Renal cortex interstitium (tissue), 11 donors: ENCODE results near the gene EMX2. TPM values are rescaled to one million over a fixed set of nuclear protein-coding genes. Genes with fewer than 3 reads are reported as not detected.
"Not testable (repeated sequence)": the region's sequence is repeated elsewhere in the genome, so short reads cannot be mapped to it uniquely, and the experiment has no call there.

ENCODE experiments used
- DNase-seq, 11 donors: peaks; one replicate each; pipeline ENCODE4 v3.0.0-alpha.2; 2013; ENCODE audit warnings: low read depth in 9 of 11, low spot score in 4 of 11; ENCODE audit errors: extremely low read depth in 1 of 11
- polyA plus RNA-seq, 3 donors: library from polyadenylated mRNA; unstranded; fragments of 120-200 nt; gene quantifications; one replicate each; pipeline ENCODE4 v1.2.1, GENCODE V29; 2013; ENCODE audit not compliant: insufficient read length in 3 of 3

The EMX2 gene
- polyA plus RNA-seq, 3 donors = 154 to 180 (median 161) TPM

DNA sequence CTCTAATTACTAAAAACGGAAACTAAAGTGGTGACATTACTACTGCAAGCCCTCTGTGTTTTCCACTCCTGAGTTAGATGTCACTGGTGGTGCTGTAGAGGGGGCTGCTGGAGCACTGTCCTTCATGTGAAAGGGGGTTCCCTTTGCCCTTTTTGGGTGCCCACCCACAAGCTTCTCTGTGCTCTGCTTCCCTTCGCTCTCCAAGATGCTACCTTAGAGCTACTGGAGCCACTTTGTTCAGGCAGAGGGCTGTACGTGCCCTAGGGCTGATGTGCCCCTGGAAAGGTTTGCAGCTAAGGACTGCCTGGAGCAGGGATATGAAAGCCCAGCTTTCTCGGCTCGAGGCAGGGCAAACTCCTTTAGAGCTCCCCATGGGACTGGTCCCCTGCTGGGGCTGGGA is 28.3 kb downstream of the EMX2 start:
- no peak for DNase-seq

DNA sequence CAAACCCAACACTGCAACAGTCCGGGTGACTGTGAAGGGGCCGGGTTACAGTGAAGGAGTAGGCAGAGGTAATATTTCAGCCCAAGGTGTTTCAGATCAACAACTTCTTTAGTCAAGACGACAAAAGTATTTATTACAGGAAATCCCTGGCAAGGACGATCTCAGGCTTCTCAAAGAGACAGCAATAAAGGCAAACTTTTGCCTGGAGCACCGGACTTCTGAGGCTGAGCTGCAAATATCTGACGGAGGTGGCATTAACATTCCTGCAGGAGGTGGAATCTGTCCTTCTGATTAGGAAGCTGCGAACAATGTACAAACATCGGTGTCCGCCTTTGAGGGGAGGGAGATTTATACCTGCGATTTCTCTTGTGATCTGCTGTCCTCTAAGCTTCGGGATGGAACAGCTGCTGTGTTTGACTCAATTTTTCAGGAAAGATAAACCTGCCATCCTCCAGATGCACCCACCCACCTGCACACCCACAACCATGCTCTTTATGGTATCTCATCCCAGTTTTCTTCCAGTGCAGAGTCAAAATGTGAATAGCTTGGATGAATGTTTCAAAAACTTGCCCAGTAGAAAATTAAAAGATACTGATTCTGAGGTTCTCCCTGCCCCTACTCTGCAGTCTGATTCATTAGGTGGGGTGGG is 32.1 kb downstream of the EMX2 start:
- no peak for DNase-seq

DNA sequence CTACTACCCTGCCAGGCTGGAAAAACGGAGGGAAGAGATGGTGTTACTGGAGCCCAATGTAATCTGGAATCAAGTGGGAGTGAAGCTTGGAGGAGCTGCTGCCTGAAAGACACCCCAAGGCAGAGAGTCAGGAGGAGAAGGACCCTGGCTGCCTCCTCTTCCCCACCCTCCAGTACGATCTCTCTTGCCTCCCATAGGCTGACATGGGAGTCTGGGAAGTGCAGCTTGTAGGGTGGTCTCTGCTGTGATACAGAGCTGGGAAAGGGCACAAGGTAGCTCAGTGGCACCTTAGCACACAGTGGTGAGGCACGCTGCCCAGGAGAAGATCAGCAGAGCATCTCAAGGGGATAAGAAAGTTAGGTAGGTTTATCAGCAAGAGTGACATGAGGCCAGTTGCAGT is 35.9 kb downstream of the EMX2 start:
- DNase-seq = no peak

DNA sequence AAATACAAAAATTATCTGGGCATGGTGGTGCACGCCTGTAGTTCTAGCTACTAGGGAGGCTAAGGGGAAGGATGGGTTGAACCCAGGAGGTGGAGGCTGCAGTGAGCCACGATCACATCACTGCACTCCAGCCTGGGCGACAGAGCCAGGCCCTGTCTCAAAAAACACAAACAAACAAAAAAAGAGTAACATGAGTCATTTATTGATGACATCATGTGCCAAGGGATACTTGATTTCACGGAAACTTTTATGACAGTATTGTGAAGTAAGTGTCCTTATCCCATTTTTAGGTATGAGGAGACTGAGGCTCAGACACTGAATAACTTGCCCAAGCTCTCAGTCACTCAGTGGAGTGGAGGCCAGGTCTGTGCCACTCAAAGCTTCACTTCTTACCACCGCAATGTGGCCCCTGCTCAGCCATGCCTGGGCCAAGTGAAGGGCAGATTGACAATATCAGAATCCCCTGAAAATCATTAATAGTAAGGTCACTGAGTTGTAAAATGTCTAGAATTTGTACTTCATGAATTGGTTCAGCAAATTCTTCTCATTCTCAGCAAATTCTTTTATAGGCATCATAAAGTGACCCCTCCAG is 36.5 kb downstream of the EMX2 start:
- no peak for DNase-seq

DNA sequence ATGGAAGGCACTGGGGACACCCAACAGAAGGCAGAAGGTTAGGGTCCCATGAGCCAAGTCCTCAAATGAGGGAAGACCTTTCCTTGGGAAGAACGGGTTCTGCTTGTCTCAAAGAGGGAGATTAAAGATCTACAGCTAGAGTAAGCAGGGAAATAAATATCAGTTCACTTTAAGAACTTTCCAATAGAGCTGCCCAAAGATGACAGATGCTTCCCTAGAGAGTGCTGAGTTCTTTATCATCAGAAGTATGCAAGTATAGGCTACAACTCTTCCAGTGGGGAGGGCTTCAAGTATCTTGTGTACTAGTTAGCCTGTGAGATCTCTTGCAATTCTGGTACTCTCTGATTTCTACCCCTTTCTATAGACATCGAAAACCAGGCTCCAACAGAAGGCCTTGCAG is 39.4 kb downstream of the EMX2 start:
- no peak for DNase-seq

DNA sequence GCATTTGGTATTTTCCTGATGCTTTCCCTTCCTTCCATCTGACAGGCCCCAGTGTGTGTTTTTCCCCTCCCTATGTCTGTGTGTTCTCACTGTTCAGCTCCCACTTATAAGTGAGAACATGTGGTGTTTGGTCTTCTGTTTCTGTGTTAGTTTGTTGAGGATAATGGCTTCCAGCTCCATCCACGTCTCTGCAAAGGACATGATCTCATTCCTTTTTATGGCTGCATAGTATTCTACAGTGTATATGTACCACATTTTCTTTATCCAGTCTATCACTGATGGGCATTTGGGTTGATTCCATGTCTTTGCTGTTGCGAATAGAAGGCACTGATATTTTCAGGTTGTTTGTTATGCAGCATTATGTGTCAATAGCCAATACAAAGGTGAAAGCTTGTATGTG is 42.3 kb downstream of the EMX2 start:
- not testable (repeated sequence) for DNase-seq

DNA sequence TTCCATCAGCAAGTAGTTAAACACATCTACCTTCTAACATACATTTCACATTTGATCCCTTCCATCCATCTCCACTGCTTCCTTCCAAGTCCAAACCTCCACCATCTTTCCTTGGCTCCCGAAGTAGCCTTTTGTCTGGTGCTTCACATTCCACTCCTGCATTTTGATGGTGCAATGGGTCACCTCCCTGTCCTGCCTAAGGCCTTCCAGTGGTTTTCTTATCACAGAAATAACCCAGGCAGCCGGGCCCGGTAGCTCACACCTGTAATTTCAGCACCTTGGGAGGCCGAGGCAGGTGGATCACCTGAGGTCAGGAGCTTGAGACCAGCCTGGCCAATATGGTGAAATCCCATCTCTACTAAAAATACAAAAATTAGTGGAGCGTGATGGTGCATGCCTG is 44.5 kb downstream of the EMX2 start:
- DNase-seq = no peak

DNA sequence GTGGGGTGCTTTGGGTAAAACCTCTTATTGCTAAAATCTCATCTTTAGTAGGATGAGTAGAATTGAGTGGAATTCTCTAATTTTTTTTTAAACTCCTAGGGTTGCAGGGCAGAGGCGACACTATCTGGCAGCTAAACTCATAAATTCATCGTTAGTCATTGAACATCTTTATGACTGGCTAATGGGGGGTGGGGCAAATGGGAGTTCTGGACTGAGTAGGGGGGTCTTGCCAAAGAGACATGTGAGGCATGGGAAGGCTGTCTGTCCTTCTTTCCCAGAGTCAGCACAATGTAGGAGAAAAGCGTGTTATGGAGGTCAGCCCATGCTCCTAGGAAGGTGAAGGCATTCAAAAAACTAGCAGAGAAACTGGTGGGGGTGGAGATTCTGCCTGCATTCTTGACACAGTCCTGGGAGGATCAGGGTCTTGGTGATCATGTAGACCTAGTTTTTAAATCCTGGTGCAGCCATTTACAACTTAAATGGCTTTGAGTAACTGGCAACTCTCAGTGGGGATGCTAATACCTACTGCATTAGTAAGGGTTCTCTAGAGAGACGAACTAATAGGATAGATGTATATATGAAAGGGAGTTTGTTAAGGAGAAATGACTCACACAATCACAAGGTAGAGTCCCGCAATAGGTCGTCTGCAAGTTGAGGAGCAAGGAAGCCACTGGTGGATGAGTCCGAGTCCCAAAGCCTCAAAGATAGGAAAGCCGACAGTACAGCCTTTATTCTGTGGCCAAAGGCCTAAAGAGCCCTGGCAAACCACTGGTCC is 47.7 kb downstream of the EMX2 start:
- no peak for DNase-seq

DNA sequence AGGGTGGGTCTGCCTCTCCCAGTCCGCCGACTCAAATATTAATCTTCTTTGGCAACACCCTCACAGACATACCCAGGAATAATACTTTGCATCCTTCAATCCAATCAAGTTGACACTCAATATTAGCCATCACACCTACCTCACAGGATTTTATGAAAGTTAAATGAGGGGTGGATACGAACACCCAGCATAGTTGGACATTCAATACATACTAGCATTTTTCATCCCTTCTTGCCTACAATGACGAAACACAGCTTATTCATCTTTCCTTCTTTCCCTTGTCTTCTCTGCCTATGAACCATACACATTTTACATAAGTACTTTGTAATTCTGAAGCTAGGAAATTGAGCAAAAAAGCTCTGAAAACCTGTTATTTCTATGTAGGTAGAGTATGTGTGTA is 48.5 kb downstream of the EMX2 start:
- DNase-seq = no peak

DNA sequence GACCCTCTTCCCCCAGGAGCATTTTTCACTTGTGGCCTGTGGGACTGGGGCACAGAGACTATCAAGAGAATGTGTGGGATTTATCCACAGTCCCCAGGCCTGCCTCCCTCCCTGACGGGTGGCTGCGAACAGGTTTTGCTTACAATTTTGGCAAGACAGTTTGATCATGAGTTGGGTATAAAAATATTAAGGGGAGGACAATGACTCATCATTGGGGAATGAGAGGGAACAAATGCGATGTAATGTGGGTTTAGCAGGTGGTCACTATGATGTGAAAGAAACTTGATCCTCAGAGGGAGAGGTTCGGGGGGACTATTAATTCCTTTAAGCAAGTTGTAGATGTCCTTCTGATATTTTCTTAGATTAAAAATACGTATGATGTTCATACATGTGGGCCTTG is 52.2 kb downstream of the EMX2 start:
- no peak for DNase-seq

DNA sequence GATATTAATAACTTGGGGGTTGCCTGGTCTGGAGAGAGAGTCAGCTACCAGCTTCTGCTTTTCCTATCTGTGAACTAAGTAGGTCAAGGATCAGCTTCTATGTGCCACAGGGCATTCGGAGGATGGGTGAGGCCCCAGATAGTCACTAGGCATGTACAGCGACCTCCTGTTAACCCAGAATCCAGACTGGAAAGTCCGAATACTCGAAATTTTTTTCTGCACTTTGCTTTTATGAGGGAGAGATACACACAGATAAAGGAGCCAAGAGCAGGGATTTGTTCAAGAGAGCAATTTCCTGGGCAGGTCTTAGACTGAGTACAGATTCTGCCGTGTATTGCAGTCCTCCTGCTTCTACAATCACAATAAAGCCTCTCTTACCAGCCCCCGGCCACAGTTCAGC is 54.2 kb downstream of the EMX2 start:
- no peak for DNase-seq

DNA sequence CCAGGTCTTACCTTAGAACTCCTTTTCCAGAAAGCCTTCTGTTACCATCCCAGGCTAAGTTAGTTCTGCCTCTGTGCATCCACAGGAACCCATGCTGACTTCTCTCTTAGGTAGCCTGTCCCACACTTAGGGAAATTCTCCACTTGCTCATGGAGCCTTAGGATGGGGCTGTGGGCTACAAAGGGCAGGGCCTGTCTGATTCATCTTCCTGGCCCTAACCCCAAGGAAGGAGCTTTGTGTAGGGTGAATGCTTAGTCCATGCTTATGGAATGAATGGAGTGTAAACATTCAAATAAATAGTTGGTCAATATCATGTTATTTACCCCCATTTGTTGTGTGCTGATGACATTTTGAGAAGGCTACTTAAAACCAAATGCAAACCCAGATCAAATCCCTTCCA is 54.7 kb downstream of the EMX2 start:
- DNase-seq = no peak

Other genes with a start within 250 kb of the EMX2 start
- gene PDZD8, start 167.3 kb upstream of the EMX2 start, polyA plus RNA-seq = 10 to 100 TPM; 39.7 to 46.1 (median 41.1) TPM